ENCODE measurements around the gene ANKS3. TPM values are rescaled to one million over a fixed set of nuclear protein-coding genes. Genes with fewer than 3 reads are reported as not detected.

The ANKS3 gene
- total RNA-seq, 4 donors from 2014 or later, result 2.4 to 51.7 (median 33.1) TPM

GRCh38 chr16:4734730-4735535 is 862 bp upstream of the ANKS3 start:
- Histone ChIP-seq H3K9me3 (no peaks in the 10 kb centered on the region), H3K4me3 (peak overlapping the region; percentile 95 to 99), H3K4me1 (peaks cover 0 to 4% of the 10 kb centered on the region in 2 donors), H3K36me3 (no peaks in the 10 kb centered on the region), H3K27ac (peak overlapping the region; percentile 60 to 73), H3K27me3 (no peaks in the 10 kb centered on the region)
- TF ChIP-seq, protein P1, sequence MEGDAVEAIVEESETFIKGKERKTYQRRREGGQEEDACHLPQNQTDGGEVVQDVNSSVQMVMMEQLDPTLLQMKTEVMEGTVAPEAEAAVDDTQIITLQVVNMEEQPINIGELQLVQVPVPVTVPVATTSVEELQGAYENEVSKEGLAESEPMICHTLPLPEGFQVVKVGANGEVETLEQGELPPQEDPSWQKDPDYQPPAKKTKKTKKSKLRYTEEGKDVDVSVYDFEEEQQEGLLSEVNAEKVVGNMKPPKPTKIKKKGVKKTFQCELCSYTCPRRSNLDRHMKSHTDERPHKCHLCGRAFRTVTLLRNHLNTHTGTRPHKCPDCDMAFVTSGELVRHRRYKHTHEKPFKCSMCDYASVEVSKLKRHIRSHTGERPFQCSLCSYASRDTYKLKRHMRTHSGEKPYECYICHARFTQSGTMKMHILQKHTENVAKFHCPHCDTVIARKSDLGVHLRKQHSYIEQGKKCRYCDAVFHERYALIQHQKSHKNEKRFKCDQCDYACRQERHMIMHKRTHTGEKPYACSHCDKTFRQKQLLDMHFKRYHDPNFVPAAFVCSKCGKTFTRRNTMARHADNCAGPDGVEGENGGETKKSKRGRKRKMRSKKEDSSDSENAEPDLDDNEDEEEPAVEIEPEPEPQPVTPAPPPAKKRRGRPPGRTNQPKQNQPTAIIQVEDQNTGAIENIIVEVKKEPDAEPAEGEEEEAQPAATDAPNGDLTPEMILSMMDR (IDR thresholded peaks at IDR 0.05), result no peak
- TF ChIP-seq POLR2A (IDR thresholded peaks at IDR 0.05), result no peak
- intact Hi-C loops (cut with DNase I; ENCODE audit: low total_unique reads), result no loop called here
- peak; percentile 89 for DNase-seq

DNA sequence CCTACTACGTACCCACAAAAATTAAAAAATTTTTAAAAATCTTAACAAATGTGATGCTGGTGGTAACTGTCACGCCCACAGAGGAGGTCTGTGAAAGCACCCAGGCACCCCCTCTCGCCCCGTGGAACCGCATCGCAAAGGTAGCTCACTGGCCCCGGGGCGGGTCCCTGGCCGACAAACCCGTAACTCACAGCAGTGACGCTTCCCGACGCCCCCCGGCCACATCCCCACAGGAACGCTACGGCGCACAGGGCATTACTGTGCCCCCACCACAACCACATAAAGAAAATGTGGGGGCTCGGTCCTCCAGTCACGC is 366 bp downstream of the ANKS3 start:
- Histone ChIP-seq H3K27me3 (no peaks in the 10 kb centered on the region), H3K36me3 (no peaks in the 10 kb centered on the region), H3K4me1 (peaks cover 0 to 4% of the 10 kb centered on the region in 2 donors), H3K4me3 (peak overlapping the region; percentile 95 to 99), H3K27ac (peak overlapping the region in 1 of 2 donors; percentile 73), H3K9me3 (no peaks in the 10 kb centered on the region)
- TF ChIP-seq POLR2A (IDR thresholded peaks at IDR 0.05), result no peak
- TF ChIP-seq, protein P1 (IDR thresholded peaks at IDR 0.05), result no peak
- intact Hi-C loops (cut with DNase I; ENCODE audit: low total_unique reads), result no loop called here
- DNase-seq, result no peak

DNA sequence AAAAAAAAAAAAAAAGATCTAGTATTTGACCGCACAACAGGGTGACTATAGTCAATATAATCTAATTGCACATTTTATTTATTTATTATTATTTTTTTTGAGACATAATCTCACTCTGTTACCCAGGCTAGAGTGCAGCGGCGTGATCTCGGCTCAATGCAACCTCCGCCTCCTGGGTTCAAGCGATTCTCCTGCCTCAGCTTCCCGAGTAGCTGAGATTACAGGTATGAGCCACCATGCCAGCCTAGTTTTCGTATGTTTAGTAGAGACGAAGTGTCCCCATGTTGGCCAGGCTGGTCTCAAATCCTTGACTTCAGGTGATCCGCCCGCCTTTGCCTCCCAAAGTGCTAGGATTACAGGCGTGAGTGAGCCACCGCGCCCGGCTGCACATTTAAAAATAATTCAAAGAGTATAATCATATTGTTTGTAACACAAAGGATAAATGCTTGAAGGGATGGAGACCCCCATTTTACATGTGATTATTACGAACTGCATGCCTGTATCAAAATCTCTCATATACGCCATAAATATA is 794 bp downstream of the ANKS3 start:
- DNase-seq, result no peak
- Histone ChIP-seq H3K27ac (peak overlapping the region in 1 of 2 donors; percentile 73), H3K4me3 (peak overlapping the region; percentile 95 to 99), H3K4me1 (peaks cover 0 to 4% of the 10 kb centered on the region in 2 donors), H3K27me3 (no peaks in the 10 kb centered on the region), H3K36me3 (no peaks in the 10 kb centered on the region), H3K9me3 (no peaks in the 10 kb centered on the region)
- TF ChIP-seq, protein P1 (IDR thresholded peaks at IDR 0.05), result no peak
- TF ChIP-seq POLR2A (IDR thresholded peaks at IDR 0.05), result no peak
- intact Hi-C loops (cut with DNase I; ENCODE audit: low total_unique reads), result no loop called here

DNA sequence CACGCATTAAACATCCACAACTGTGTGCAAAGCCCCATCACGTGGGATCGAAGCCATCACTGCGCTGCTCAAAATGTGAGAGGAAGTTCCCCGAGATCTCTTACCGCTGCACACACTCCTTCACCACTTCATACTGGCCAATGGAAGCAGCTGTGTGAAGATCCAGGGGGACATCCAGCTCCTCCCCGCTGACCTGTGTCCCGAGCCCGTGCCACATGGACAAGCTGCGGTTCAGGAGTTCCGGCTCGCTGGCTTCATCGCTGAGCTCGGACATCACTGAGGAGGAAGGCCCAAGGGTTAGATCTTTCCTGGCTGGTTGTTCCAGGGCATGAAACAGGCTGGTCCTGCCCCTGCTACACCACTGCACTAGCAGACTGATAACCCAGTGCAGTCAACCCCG is 4.2 kb downstream of the ANKS3 start:
- Histone ChIP-seq H3K27me3 (no peaks in the 10 kb centered on the region), H3K27ac (no peak overlapping the region), H3K4me3 (no peak overlapping the region), H3K36me3 (no peaks in the 10 kb centered on the region), H3K9me3 (no peaks in the 10 kb centered on the region), H3K4me1 (no peaks in the 10 kb centered on the region)
- no peak for DNase-seq
- intact Hi-C loops (cut with DNase I; ENCODE audit: low total_unique reads), result no loop called here
- no peak for TF ChIP-seq POLR2A (IDR thresholded peaks at IDR 0.05)
- TF ChIP-seq, protein P1 (IDR thresholded peaks at IDR 0.05), result no peak

DNA sequence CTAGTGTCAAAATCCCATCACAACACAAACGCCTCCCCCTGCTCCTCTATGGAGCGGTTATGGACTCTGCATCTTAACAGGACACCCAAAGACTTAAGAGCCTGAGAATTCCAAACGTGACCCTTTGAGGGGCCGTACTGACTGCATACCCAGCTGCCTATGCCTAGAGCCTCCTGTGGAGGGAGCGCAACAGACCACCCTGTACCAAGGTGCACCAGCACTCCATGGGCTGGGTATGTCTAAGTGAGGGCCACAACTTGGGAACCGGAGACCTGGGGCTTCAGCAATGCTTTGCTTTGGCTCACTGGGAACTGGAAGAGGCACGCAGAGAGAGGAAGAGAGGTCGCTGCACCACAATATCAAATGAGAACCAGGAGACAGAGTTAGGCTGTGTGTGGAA is 5.4 kb downstream of the ANKS3 start:
- intact Hi-C loops (cut with DNase I; ENCODE audit: low total_unique reads), result no loop called here
- Histone ChIP-seq H3K27me3 (no peaks in the 10 kb centered on the region), H3K4me3 (no peak overlapping the region), H3K36me3 (no peaks in the 10 kb centered on the region), H3K9me3 (no peaks in the 10 kb centered on the region), H3K27ac (no peak overlapping the region), H3K4me1 (no peaks in the 10 kb centered on the region)
- no peak for DNase-seq
- no peak for TF ChIP-seq POLR2A (IDR thresholded peaks at IDR 0.05)
- TF ChIP-seq, protein P1 (IDR thresholded peaks at IDR 0.05), result no peak
